ENCODE measurements around the gene ANKRD49.

ANKRD49 gene

GRCh38 chr11:94526645-94527438, 33.1 kb downstream of the ANKRD49 start:
- no peak for TF ChIP-seq CTCF (IDR thresholded peaks at IDR 0.05; ENCODE audit: control insufficient read depth, extremely low read depth, insufficient read depth)
- H3K4me3 ChIP-seq (ENCODE audit: low read depth, low read length): no peak overlapping the region
- DNase-seq (ENCODE audit: low read depth): no peak

DNA sequence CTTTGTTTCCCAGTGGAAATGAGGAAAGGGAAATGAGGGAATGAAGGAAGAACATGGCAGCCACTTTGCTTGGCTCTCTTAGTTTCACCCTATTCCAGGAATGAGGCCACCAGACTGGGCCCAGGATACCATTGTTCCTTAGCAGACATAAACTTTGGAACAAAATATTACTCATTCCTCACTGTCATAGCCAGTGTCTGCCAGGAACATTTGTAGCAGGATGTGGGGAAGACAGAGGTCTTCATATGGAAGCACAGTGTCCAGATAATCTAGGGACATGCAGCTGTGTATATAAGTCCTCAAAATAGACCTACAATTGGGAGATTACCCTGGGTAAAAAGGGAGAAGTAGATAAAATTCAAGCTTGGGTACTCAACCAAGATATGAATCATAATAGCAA, 34.8 kb downstream of the ANKRD49 start:
- H3K4me3 ChIP-seq (ENCODE audit: low read depth, low read length): no peak overlapping the region
- TF ChIP-seq CTCF (IDR thresholded peaks at IDR 0.05; ENCODE audit: control insufficient read depth, extremely low read depth, insufficient read depth): no peak
- DNase-seq (ENCODE audit: low read depth): no peak

GRCh38 chr11:94532211-94532610, 38.4 kb downstream of the ANKRD49 start:
- H3K4me3 ChIP-seq (ENCODE audit: low read depth, low read length): no peak overlapping the region
- no peak for DNase-seq (ENCODE audit: low read depth)
- no peak for TF ChIP-seq CTCF (IDR thresholded peaks at IDR 0.05; ENCODE audit: control insufficient read depth, extremely low read depth, insufficient read depth)

DNA sequence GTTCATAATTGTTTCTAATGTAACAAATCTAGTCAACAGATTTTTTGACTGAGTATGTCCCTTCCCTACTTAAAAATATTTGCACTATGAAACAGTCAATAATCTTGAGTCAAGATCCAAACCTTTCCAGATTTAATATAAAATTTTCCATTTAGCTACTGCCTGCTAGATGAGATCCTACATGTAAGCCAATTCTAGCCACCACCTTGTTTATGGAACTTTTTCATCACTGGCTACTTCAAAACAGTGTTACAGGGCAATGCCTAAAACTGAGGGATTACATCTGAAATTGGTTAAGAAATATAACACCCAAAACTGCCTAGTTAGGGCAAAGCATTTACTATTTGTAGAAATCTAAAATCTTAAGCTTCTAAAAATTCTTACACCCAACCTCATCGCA, 39.4 kb downstream of the ANKRD49 start:
- TF ChIP-seq CTCF (IDR thresholded peaks at IDR 0.05; ENCODE audit: control insufficient read depth, extremely low read depth, insufficient read depth): no peak
- no peak for DNase-seq (ENCODE audit: low read depth)

GRCh38 chr11:94533696-94534630, 40.2 kb downstream of the ANKRD49 start:
- TF ChIP-seq CTCF (IDR thresholded peaks at IDR 0.05; ENCODE audit: control insufficient read depth, extremely low read depth, insufficient read depth): no peak
- DNase-seq (ENCODE audit: low read depth): no peak
- H3K4me3 ChIP-seq (ENCODE audit: low read depth, low read length): no peak overlapping the region

More for the DNA sequence above, 39.4 kb downstream of the ANKRD49 start:
- H3K4me3 ChIP-seq (ENCODE audit: low read depth, low read length): no peak overlapping the region

DNA sequence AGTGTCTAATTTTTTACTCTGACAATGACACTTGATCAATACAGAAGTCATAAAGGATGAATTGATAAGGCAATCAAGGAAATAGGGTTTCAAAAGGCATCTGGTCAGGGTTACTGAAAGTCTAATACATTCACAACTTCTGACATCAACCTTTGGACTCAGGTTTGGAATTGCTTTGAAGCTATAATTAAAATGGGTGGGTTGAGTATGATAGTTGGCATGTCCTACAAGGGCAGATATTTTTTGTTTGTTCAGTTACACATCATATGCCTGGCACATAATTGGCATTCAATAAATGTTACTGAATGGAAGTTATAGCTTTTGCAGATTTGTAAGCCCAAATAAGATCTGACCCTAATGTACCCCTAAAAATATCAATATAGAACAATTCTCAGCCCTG, 42.6 kb downstream of the ANKRD49 start:
- no peak overlapping the region for H3K4me3 ChIP-seq (ENCODE audit: low read depth, low read length)
- no peak for DNase-seq (ENCODE audit: low read depth)
- TF ChIP-seq CTCF (IDR thresholded peaks at IDR 0.05; ENCODE audit: control insufficient read depth, extremely low read depth, insufficient read depth): no peak

Measured in LNCaP clone FGC (cell line).